GM10248 (cell line): Measurements from ENCODE around the gene DIO3.
"Not testable (repeated sequence)": the region's sequence is repeated elsewhere in the genome, so short reads cannot be mapped to it uniquely, and the experiment has no call there.

Experiments
- CTCF ChIA-PET: fragments of 300-600 bp; sonication (Branson Sonifier 250); formaldehyde crosslinking; extraction: SDS; loops from one replicate; lab custom pipeline; 2021; ENCODE audit warnings: antibody characterized with exemption; lab: Yijun Ruan, JAX
- POLR2A ChIA-PET: fragments of 350-650 bp; sonication (Branson Sonifier 250); formaldehyde crosslinking; extraction: SDS; loops from one replicate; lab custom pipeline; 2020; ENCODE audit warnings: antibody characterized with exemption; lab: Yijun Ruan, JAX
- DNase-seq: peaks from one replicate; pipeline ENCODE4 v3.0.0; 2012; ENCODE audit errors: extremely low spot score
- TF ChIP-seq, protein P1 (sequence below): IDR thresholded peaks from 2 replicates; pipeline ENCODE4 v1.5.1; 2012; ENCODE audit warnings: mild to moderate bottlenecking, low read depth; ENCODE audit errors: extremely low read depth, missing control alignments, control extremely low read depth

The DIO3 gene

DNA sequence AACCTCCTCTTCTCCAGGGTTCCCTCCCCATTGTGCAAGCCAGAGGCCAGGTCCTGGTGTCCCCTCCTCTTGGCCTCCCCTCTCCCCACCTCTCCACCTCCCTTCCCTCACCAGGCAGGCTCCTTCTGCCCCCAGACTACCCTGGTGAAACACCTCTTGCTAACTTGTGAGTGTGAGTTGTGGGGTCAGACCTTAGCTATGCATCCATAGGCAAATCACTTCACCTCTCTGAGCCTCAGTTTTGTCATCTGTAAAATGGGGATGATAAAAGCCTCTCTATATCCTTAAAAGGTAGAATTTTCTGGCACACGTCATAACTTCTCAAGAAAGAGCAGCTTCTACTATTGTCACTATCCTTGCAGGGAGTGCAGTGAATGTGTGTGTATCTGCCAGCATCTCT is 7.9 kb upstream of the DIO3 start:
- TF ChIP-seq, protein P1, sequence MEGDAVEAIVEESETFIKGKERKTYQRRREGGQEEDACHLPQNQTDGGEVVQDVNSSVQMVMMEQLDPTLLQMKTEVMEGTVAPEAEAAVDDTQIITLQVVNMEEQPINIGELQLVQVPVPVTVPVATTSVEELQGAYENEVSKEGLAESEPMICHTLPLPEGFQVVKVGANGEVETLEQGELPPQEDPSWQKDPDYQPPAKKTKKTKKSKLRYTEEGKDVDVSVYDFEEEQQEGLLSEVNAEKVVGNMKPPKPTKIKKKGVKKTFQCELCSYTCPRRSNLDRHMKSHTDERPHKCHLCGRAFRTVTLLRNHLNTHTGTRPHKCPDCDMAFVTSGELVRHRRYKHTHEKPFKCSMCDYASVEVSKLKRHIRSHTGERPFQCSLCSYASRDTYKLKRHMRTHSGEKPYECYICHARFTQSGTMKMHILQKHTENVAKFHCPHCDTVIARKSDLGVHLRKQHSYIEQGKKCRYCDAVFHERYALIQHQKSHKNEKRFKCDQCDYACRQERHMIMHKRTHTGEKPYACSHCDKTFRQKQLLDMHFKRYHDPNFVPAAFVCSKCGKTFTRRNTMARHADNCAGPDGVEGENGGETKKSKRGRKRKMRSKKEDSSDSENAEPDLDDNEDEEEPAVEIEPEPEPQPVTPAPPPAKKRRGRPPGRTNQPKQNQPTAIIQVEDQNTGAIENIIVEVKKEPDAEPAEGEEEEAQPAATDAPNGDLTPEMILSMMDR = no peak
- DNase-seq = no peak
- CTCF ChIA-PET = no interaction called here
- POLR2A ChIA-PET = no interaction called here

DNA sequence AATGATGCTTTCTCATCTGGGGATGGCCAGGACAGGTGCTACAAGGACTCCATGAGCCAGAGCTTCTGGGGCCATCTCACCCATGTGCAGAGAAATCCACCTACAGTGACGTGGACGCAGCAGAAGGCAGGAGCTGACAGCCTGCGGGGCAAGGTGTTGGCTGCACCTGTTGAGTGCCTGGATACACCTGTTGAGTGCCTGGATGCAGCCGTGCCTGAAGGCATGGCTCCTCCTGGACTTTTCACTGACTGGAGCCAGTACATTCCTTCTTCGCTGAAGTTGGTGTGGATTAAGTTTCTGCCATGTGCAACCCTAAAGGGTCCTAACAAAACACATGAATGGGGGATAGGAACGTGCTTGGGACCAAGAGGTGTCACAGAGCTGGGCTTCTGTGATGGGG is 7.4 kb upstream of the DIO3 start:
- ChIA-PET CTCF (no interaction called here), POLR2A (no interaction called here)
- TF ChIP-seq, protein P1 = no peak
- DNase-seq = no peak

DNA sequence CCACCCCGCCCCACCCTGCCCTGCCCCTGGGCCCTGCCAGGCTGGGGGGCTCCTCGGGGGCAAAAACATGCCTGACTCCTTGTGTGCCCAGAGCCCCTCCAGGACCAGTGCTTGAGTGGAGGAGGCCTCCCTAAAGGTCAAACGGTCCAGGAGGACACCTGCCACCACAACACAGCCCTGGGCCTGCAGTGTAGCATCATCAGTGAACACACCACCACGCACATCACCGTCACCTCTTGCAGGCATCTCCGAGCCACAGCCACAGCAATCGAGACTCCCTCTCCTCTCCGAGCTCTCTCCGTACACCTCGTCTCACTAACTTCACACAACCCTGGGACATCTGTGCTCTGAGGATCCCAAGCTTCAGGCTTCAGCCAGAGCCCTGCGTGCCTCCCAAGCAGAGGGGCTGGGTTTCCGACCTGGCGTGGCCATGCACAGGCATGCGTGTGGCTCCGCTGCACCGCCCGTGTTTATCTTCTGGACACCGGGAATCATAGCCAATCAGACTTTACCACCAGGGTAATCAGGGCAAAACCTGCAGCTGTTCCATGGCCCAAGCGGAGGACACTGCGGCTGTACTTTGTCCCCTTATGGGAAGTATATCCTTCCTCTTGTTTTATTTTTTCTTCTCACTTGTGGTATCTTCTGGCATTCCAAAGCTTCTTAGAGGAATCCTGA is 6.2 kb upstream of the DIO3 start:
- TF ChIP-seq, protein P1 = no peak
- CTCF ChIA-PET = no interaction called here
- POLR2A ChIA-PET = no interaction called here
- no peak for DNase-seq

GRCh38 chr14:101555669-101556043 is 5.6 kb upstream of the DIO3 start:
- DNase-seq, POLR2A ChIA-PET, CTCF ChIA-PET: not testable (repeated sequence)

GRCh38 chr14:101556131-101556530 is 5.2 kb upstream of the DIO3 start:
- TF ChIP-seq, protein P1 = no peak
- DNase-seq = no peak
- CTCF ChIA-PET = no interaction called here
- POLR2A ChIA-PET = no interaction called here

- CTCF ChIA-PET = no interaction called here
- DNase-seq = no peak
- TF ChIP-seq, protein P1 = no peak
- POLR2A ChIA-PET = no interaction called here
Measured at GRCh38 chr14:101556566-101557320, 4.6 kb upstream of the DIO3 start.

DNA sequence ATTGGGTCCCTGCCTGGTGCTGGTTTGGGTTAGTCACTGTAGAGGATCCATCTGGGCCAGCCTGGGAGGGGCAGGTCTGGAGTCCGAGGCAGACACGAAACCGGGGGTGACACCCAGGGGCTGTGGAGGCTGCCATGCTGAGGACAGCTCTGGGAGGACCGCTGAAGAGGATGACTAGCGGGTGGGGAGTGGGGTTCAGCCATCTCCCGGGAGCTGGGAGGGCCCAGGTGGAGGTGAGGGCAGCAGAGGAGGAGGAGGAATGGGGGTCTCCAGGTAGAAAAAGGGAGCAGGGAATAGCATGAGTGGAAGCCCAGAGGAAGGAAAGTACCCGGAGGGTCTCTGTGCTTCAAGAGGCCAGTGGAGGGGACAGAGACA is 4.0 kb upstream of the DIO3 start:
- TF ChIP-seq, protein P1 = no peak
- DNase-seq = no peak
- ChIA-PET CTCF (no interaction called here), POLR2A (no interaction called here)
